ENCODE data around the gene FAM193A. TPM values are rescaled to one million over a fixed set of nuclear protein-coding genes. Genes with fewer than 3 reads are reported as not detected.
"Not testable (repeated sequence)": the region's sequence is repeated elsewhere in the genome, so short reads cannot be mapped to it uniquely, and the experiment has no call there.

Gene FAM193A
- total and polyA plus RNA-seq, 2 experiments from 2014 or later: 12.0 to 22.9 TPM

DNA sequence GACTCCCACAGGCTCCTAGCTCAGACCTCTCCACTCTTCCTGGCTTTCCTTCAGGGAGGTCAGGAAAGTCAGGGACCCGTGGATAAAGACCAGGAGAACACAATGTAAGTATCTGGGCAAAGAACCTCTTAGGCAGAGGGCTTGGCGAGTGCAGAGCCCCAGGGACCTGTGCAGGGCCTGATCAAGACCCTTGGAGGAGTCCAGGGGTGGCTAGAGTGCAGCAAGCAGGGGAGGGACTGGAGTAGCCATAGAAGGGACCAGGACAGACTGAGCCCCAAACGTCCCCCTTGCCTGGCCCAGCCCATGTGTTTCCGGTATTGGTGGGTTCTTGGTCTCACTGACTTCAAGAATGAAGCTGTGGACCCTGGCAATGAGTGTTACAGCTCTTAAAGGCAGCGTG, 225.6 kb downstream of the FAM193A start (continued):
- TF ChIP-seq, protein P1, sequence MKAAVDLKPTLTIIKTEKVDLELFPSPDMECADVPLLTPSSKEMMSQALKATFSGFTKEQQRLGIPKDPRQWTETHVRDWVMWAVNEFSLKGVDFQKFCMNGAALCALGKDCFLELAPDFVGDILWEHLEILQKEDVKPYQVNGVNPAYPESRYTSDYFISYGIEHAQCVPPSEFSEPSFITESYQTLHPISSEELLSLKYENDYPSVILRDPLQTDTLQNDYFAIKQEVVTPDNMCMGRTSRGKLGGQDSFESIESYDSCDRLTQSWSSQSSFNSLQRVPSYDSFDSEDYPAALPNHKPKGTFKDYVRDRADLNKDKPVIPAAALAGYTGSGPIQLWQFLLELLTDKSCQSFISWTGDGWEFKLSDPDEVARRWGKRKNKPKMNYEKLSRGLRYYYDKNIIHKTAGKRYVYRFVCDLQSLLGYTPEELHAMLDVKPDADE (IDR thresholded peaks at IDR 0.05): no peak
- TF ChIP-seq EZH2phosphoT487 (IDR thresholded peaks at IDR 0.05; ENCODE audit: unreplicated experiment): no peak
- TF ChIP-seq ZNF114 (CRISPR knock-in tag; IDR thresholded peaks at IDR 0.05): no peak
- TF ChIP-seq POLR2AphosphoS5 (IDR thresholded peaks at IDR 0.05; ENCODE audit: low read depth): no peak
- TF ChIP-seq EZH2 (IDR thresholded peaks at IDR 0.05; ENCODE audit: low read depth, unreplicated experiment): no peak
- no peak for TF ChIP-seq ZNF331 (CRISPR knock-in tag; IDR thresholded peaks at IDR 0.05; ENCODE audit: low read depth)
- no peak for TF ChIP-seq STAT1 (IDR thresholded peaks at IDR 0.05; ENCODE audit: unreplicated experiment)
- TF ChIP-seq CTCF (conservative IDR thresholded peaks at IDR 0.05; ENCODE audit: low read depth in 2 of 2): no peak
- no peak for TF ChIP-seq CREB1 (CRISPR knock-in tag; IDR thresholded peaks at IDR 0.05; ENCODE audit: low read depth)

DNA sequence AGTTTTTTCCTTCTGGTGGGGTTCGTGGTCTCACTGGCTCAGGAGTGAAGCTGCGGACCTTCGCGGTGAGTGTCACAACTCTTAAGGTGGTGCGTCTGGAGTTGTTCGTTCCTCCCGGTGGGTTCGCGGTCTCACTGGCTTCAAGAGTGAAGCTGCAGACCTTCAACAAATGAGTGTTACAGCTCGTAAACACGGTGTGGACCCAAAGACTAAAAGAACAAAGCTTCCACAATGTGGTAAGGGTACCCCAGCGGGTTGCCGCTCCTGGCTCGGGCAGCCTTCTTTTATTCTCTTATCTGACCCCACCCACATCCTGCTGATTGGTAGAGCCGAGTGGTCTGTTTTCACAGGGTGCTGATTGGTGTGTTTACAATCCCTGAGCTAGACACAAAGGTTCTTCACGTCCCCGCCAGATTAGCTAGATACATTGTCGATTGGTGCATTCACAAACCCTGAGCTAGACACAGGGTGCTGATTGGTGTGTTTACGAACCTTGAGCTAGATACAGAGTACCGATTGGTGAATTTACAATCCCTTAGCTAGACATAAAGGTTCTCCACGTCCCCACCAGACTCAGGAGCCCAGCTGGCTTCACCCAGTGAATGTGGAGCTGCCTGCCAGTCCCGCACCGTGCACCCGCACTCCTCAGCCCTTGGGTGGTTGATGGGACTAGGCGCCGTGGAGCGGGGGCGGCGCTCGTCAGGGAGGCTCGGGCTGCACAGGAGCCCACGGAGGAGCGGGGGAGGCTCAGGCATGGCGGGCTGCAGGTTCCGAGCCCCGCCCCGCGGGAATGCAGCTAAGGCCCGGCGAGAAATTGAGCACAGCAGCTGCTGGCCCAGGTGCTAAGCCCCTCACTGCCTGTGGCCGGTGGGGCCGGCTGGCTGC, 226.3 kb downstream of the FAM193A start:
- H3K4me2 ChIP-seq; H3K27me3 ChIP-seq (ENCODE audit: insufficient read depth); H3K4me1 Mint-ChIP-seq; H3K4me3 ChIP-seq; DNase-seq (ENCODE audit: low spot score); H3K4me3 Mint-ChIP-seq; H3K27ac ChIP-seq (ENCODE audit: low read depth); H4K20me1 ChIP-seq (replicated peaks; ENCODE audit: insufficient read depth); H3K9me2 ChIP-seq (ENCODE audit: insufficient read depth); H3K79me2 ChIP-seq (replicated peaks; ENCODE audit: insufficient read depth); H3K36me3 ChIP-seq (ENCODE audit: insufficient read depth); H3K27ac Mint-ChIP-seq; H3K4me1 ChIP-seq (ENCODE audit: insufficient read depth); H2AFZ ChIP-seq; H3K9me3 Mint-ChIP-seq; H3F3A ChIP-seq (replicated peaks; ENCODE audit: low read depth); ATAC-seq: not testable (repeated sequence)
- Mint-ChIP-seq H3K36me3 (ENCODE audit: low read depth) (peaks cover 11% of the 10 kb centered on the region; the same call in 1 of the 3 replicates), H3K27me3 (ENCODE audit: insufficient read depth, low read depth, poor library complexity) (peaks cover 12% of the 10 kb centered on the region)
- peak; percentile 26; the same call in 1 of the 2 replicates for TF ChIP-seq POLR2AphosphoS5 (IDR thresholded peaks at IDR 0.05; ENCODE audit: low read depth)

DNA sequence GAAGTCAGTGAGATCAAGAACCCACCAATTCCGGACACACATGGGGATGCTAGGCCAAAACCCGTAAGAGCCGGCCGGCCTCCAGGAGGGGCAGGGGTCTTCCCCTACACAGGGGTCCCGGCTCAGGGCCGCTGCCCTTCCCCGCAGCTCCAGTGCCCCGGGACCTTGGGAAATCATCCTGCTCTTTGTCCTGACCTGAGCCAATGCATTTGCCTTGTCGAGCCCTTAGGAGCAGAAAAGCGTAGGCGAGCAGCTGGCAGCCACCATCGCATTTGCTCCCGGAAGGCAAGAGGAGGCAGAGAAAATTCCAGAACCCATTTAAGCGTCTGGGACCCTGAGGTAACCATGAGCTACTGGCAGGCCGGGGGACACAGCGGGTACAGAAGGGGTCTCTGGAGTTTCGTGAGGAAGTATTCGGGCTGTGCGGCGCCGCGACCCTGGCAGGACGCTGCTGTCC, 227.1 kb downstream of the FAM193A start:
- peaks cover 9% of the 10 kb centered on the region for H3K27me3 Mint-ChIP-seq (ENCODE audit: insufficient read depth, low read depth, poor library complexity)

More for the DNA sequence above, 227.1 kb downstream of the FAM193A start:
- 0 out of 2 replicates have a peak, but pooled peaks cover 7% of the 10 kb centered on the region for H3F3A ChIP-seq (replicated peaks; ENCODE audit: low read depth)
- DNase-seq (ENCODE audit: low spot score) (peak; percentile 61), ATAC-seq (peak; percentile 13)
- peak overlapping the region; percentile 60 for H3K4me3 ChIP-seq
- H3K27ac ChIP-seq (ENCODE audit: low read depth): no peak overlapping the region
- H3K27ac Mint-ChIP-seq: no peak overlapping the region
- TF ChIP-seq EZH2phosphoT487 (IDR thresholded peaks at IDR 0.05; ENCODE audit: unreplicated experiment): no peak
- no peak for TF ChIP-seq JUNB (IDR thresholded peaks at IDR 0.05; ENCODE audit: unreplicated experiment)
- no peaks in the 10 kb centered on the region for H3K79me2 ChIP-seq (replicated peaks; ENCODE audit: insufficient read depth)
- peaks cover 5% of the 10 kb centered on the region for H3K4me1 Mint-ChIP-seq
- peak overlapping the region; percentile 44; the same call in 2 of the 3 replicates for H3K4me3 Mint-ChIP-seq
- peak overlapping the region; percentile 98 for H2AFZ ChIP-seq
- H3K36me3 ChIP-seq (ENCODE audit: insufficient read depth): no peaks in the 10 kb centered on the region
- H3K36me3 Mint-ChIP-seq (ENCODE audit: low read depth): peaks cover 11% of the 10 kb centered on the region; the same call in 1 of the 3 replicates
- H3K27me3 ChIP-seq (ENCODE audit: insufficient read depth): no peaks in the 10 kb centered on the region
- no peaks in the 10 kb centered on the region for H4K20me1 ChIP-seq (replicated peaks; ENCODE audit: insufficient read depth)
- H3K9me3 Mint-ChIP-seq: peaks cover 6% of the 10 kb centered on the region; the same call in 2 of the 3 replicates
- H3K4me2 ChIP-seq: peak overlapping the region; percentile 81
- no peaks in the 10 kb centered on the region for H3K9me2 ChIP-seq (ENCODE audit: insufficient read depth)
- H3K4me1 ChIP-seq (ENCODE audit: insufficient read depth): peaks cover 4% of the 10 kb centered on the region; the same call in 1 of the 2 replicates
